ENCODE measurements around the gene IVNS1ABP.
"Not testable (repeated sequence)": the region's sequence is repeated elsewhere in the genome, so short reads cannot be mapped to it uniquely, and the experiment has no call there.

IVNS1ABP gene

GRCh38 chr1:185260611-185261010, 56.4 kb downstream of the IVNS1ABP start:
- TF ChIP-seq CTCF (IDR thresholded peaks at IDR 0.05; ENCODE audit: insufficient read depth, low read length, poor library complexity, severe bottlenecking), result no peak
- no peak for DNase-seq (ENCODE audit: extremely low read depth, insufficient read length)
- no peaks in the 10 kb centered on the region for H3K36me3 ChIP-seq (ENCODE audit: control insufficient read depth, insufficient read depth, low read length)
- H3K27me3 ChIP-seq (replicated peaks; ENCODE audit: control insufficient read depth, insufficient read depth, low read length), result no peaks in the 10 kb centered on the region
- H3K4me3 ChIP-seq (replicated peaks; ENCODE audit: low read depth, low read length), result no peak overlapping the region

- no peak for TF ChIP-seq CTCF (IDR thresholded peaks at IDR 0.05; ENCODE audit: insufficient read depth, low read length, poor library complexity, severe bottlenecking)
- no peak overlapping the region for H3K4me3 ChIP-seq (replicated peaks; ENCODE audit: low read depth, low read length)
- DNase-seq (ENCODE audit: extremely low read depth, insufficient read length), result no peak
Observed at GRCh38 chr1:185258676-185259075, 58.4 kb downstream of the IVNS1ABP start.

GRCh38 chr1:185257950-185258208, 59.2 kb downstream of the IVNS1ABP start:
- no peak for TF ChIP-seq CTCF (IDR thresholded peaks at IDR 0.05; ENCODE audit: insufficient read depth, low read length, poor library complexity, severe bottlenecking)
- Histone ChIP-seq H3K4me3 (replicated peaks; ENCODE audit: low read depth, low read length) (no peak overlapping the region), H3K36me3 (ENCODE audit: control insufficient read depth, insufficient read depth, low read length) (no peaks in the 10 kb centered on the region), H3K27me3 (replicated peaks; ENCODE audit: control insufficient read depth, insufficient read depth, low read length) (no peaks in the 10 kb centered on the region)
- DNase-seq (ENCODE audit: extremely low read depth, insufficient read length), result no peak

More at GRCh38 chr1:185258676-185259075, 58.4 kb downstream of the IVNS1ABP start:
- Histone ChIP-seq H3K27me3 (replicated peaks; ENCODE audit: control insufficient read depth, insufficient read depth, low read length) (no peaks in the 10 kb centered on the region), H3K36me3 (ENCODE audit: control insufficient read depth, insufficient read depth, low read length) (no peaks in the 10 kb centered on the region)

- H3K36me3 ChIP-seq (ENCODE audit: control insufficient read depth, insufficient read depth, low read length); H3K4me3 ChIP-seq (replicated peaks; ENCODE audit: low read depth, low read length); H3K27me3 ChIP-seq (replicated peaks; ENCODE audit: control insufficient read depth, insufficient read depth, low read length); DNase-seq (ENCODE audit: extremely low read depth, insufficient read length): not testable (repeated sequence)
Observed at GRCh38 chr1:185257116-185257949, 59.7 kb downstream of the IVNS1ABP start.

- H3K27me3 ChIP-seq (replicated peaks; ENCODE audit: control insufficient read depth, insufficient read depth, low read length); DNase-seq (ENCODE audit: extremely low read depth, insufficient read length); H3K36me3 ChIP-seq (ENCODE audit: control insufficient read depth, insufficient read depth, low read length); H3K4me3 ChIP-seq (replicated peaks; ENCODE audit: low read depth, low read length): not testable (repeated sequence)
Observed at GRCh38 chr1:185255595-185255994, 61.4 kb downstream of the IVNS1ABP start.

GRCh38 chr1:185252404-185252803, 64.6 kb downstream of the IVNS1ABP start:
- H3K27me3 ChIP-seq (replicated peaks; ENCODE audit: control insufficient read depth, insufficient read depth, low read length); DNase-seq (ENCODE audit: extremely low read depth, insufficient read length); H3K4me3 ChIP-seq (replicated peaks; ENCODE audit: low read depth, low read length); H3K36me3 ChIP-seq (ENCODE audit: control insufficient read depth, insufficient read depth, low read length): not testable (repeated sequence)

- DNase-seq (ENCODE audit: extremely low read depth, insufficient read length); H3K27me3 ChIP-seq (replicated peaks; ENCODE audit: control insufficient read depth, insufficient read depth, low read length); H3K4me3 ChIP-seq (replicated peaks; ENCODE audit: low read depth, low read length); H3K36me3 ChIP-seq (ENCODE audit: control insufficient read depth, insufficient read depth, low read length): not testable (repeated sequence)
Observed at GRCh38 chr1:185251928-185252327, 65.1 kb downstream of the IVNS1ABP start.

- no peak overlapping the region for H3K4me3 ChIP-seq (replicated peaks; ENCODE audit: low read depth, low read length)
- H3K27me3 ChIP-seq (replicated peaks; ENCODE audit: control insufficient read depth, insufficient read depth, low read length), result no peaks in the 10 kb centered on the region
- H3K36me3 ChIP-seq (ENCODE audit: control insufficient read depth, insufficient read depth, low read length), result no peaks in the 10 kb centered on the region
- DNase-seq (ENCODE audit: extremely low read depth, insufficient read length), result no peak
- no peak for TF ChIP-seq CTCF (IDR thresholded peaks at IDR 0.05; ENCODE audit: insufficient read depth, low read length, poor library complexity, severe bottlenecking)
Observed at GRCh38 chr1:185250063-185250462, 67.0 kb downstream of the IVNS1ABP start.

All from GM06990 (cell line).